Neural cell (in vitro differentiated cells): ENCODE results near the gene MMP25. TPM values are rescaled to one million over a fixed set of nuclear protein-coding genes. Genes with fewer than 3 reads are reported as not detected.

Experiments
- H2AFZ ChIP-seq: fragments of 200-600, 300-800 bp; sonication (generic), shearing (Covaris generic); 2 replicates; pipeline ENCODE4 v1.6.0; 2014; ENCODE audit warnings: low read depth, mild to moderate bottlenecking, antibody characterized with exemption, low read length, moderate library complexity
- H3F3A ChIP-seq: fragments of 200-600 bp; shearing (Covaris generic); 2 replicates; pipeline ENCODE4 v1.6.1; 2016; ENCODE audit warnings: mild to moderate bottlenecking, moderate library complexity, mixed read lengths, antibody characterized with exemption, low read length; ENCODE audit not compliant: insufficient read depth, poor library complexity, severe bottlenecking
- H3K27ac ChIP-seq: fragments of 200-600, 300-800 bp; sonication (generic), shearing (Covaris generic); 2 replicates; pipeline ENCODE4 v1.5.1; 2014; ENCODE audit warnings: mild to moderate bottlenecking, low read length, moderate library complexity
- H3K27me3 ChIP-seq: fragments of 300-800, 200-600 bp; sonication (generic), shearing (Covaris generic); 2 replicates; pipeline ENCODE4 v1.6.0; 2014; ENCODE audit warnings: mild to moderate bottlenecking, low read depth, low read length, moderate library complexity; ENCODE audit not compliant: insufficient read depth
- H3K36me3 ChIP-seq: fragments of 300-800, 200-600 bp; sonication (generic), shearing (Covaris generic); 2 replicates; pipeline ENCODE4 v1.5.1; 2014; ENCODE audit warnings: mild to moderate bottlenecking, antibody characterized with exemption, low read length, moderate library complexity; ENCODE audit not compliant: insufficient read depth
- H3K4me2 ChIP-seq: fragments of 300-800, 200-600 bp; sonication (generic), shearing (Covaris generic); 2 replicates; pipeline ENCODE4 v1.6.0; 2014; ENCODE audit warnings: mild to moderate bottlenecking, low read length
- H3K4me3 ChIP-seq: fragments of 300-800, 200-600 bp; sonication (generic), shearing (Covaris generic); 2 replicates; pipeline ENCODE4 v1.5.1; 2014; ENCODE audit warnings: mild to moderate bottlenecking, low read length, moderate library complexity
- H3K79me2 ChIP-seq: fragments of 200-600 bp; shearing (Covaris generic); replicated peaks from 2 replicates; pipeline ENCODE4 v1.6.0; 2014; ENCODE audit warnings: mild to moderate bottlenecking, low read length, moderate library complexity; ENCODE audit not compliant: insufficient read depth
- H3K9ac ChIP-seq: fragments of 300-800, 200-600 bp; sonication (generic), shearing (Covaris generic); 2 replicates; pipeline ENCODE4 v1.6.1; 2016; ENCODE audit warnings: mild to moderate bottlenecking, low read length, mixed read lengths
- H3K9me2 ChIP-seq: fragments of 200-600 bp; shearing (Covaris generic); 2 replicates; pipeline ENCODE4 v1.6.1; 2016; ENCODE audit warnings: mild to moderate bottlenecking, low read length, mixed read lengths; ENCODE audit not compliant: insufficient read depth
- H3K9me3 ChIP-seq: fragments of 200-600, 300-800 bp; sonication (generic), shearing (Covaris generic); 2 replicates; pipeline ENCODE4 v1.6.1; 2016; ENCODE audit warnings: mild to moderate bottlenecking, mixed run types, low read length, moderate library complexity, mixed read lengths
- H4K20me1 ChIP-seq: fragments of 200-600 bp; shearing (Covaris generic); 2 replicates; pipeline ENCODE4 v1.6.1; 2016; ENCODE audit warnings: mild to moderate bottlenecking, mixed run types; ENCODE audit not compliant: insufficient read depth
- EP300 ChIP-seq: fragments of 450-650 bp; conservative IDR thresholded peaks from 2 replicates; pipeline ENCODE4 v1.6.1; 2014; ENCODE audit warnings: antibody characterized with exemption, mild to moderate bottlenecking, moderate library complexity; ENCODE audit not compliant: poor library complexity, severe bottlenecking
- EZH2 ChIP-seq: fragments of 200-600, 300-800 bp; shearing (Covaris generic), sonication (generic); IDR thresholded peaks from 2 replicates; pipeline ENCODE4 v1.6.1; 2014; ENCODE audit warnings: antibody characterized with exemption, low read length, borderline replicate concordance, mild to moderate bottlenecking; ENCODE audit not compliant: insufficient read depth, poor library complexity, severe bottlenecking
- MXI1 ChIP-seq: fragments of 450-650 bp; conservative IDR thresholded peaks from 2 replicates; pipeline ENCODE4 v1.6.1; 2014; ENCODE audit warnings: antibody characterized with exemption, mild to moderate bottlenecking; ENCODE audit not compliant: poor library complexity, severe bottlenecking
- POLR2AphosphoS5 ChIP-seq: IDR thresholded peaks from 2 replicates; pipeline ENCODE4 v1.6.1; 2012
- RAD21 ChIP-seq: fragments of 450-650 bp; conservative IDR thresholded peaks from 2 replicates; pipeline ENCODE4 v1.6.1; 2014; ENCODE audit warnings: antibody characterized with exemption, mild to moderate bottlenecking, moderate library complexity
- SMC3 ChIP-seq: fragments of 450-650 bp; conservative IDR thresholded peaks from 2 replicates; pipeline ENCODE4 v1.6.1; 2014; ENCODE audit warnings: antibody characterized with exemption, mild to moderate bottlenecking, moderate library complexity; ENCODE audit not compliant: poor library complexity
- TAF1 ChIP-seq: IDR thresholded peaks from 2 replicates; pipeline ENCODE4 v1.6.1; 2012; ENCODE audit warnings: low read depth
- polyA plus RNA-seq: library from polyadenylated mRNA; depleted of rRNA; stranded (reverse); fragments of >200 nt; gene quantifications from 2 replicates; pipeline ENCODE4 v1.2.3, GENCODE V29; 2014
- TF ChIP-seq, protein P1 (sequence below): IDR thresholded peaks from 2 replicates; pipeline ENCODE4 v1.6.1; 2012; ENCODE audit warnings: borderline replicate concordance
- TF ChIP-seq, protein P2 (sequence below): fragments of 450-650 bp; IDR thresholded peaks from 2 replicates; pipeline ENCODE4 v1.5.1; 2014; ENCODE audit warnings: antibody characterized with exemption, mild to moderate bottlenecking, moderate library complexity; ENCODE audit not compliant: poor library complexity, severe bottlenecking

Gene MMP25
- polyA plus RNA-seq, 1 donor from 2014 or later, result not detected

DNA sequence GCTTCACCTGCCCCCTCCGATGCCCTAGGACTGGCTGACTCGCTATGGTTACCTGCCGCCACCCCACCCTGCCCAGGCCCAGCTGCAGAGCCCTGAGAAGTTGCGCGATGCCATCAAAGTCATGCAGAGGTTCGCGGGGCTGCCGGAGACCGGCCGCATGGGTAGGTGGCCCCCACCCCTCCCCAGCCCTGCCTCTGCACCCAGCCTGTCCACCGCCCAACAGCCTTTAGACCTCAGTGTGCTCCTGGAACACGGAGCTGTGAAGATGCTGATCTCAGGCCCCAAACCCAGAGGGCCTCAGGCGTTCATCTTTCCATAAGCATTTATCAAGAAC, 993 bp downstream of the MMP25 start:
- no peaks in the 10 kb centered on the region for H3K9me2 ChIP-seq
- H3K9ac ChIP-seq, result no peak overlapping the region
- no peaks in the 10 kb centered on the region for H4K20me1 ChIP-seq
- H3K27ac ChIP-seq, result no peak overlapping the region
- H3F3A ChIP-seq, result no peaks in the 10 kb centered on the region
- peaks cover 73% of the 10 kb centered on the region for H3K27me3 ChIP-seq
- no peak overlapping the region for H2AFZ ChIP-seq
- no peak overlapping the region for H3K4me2 ChIP-seq
- H3K79me2 ChIP-seq, result no peaks in the 10 kb centered on the region
- H3K9me3 ChIP-seq, result no peaks in the 10 kb centered on the region
- no peaks in the 10 kb centered on the region for H3K36me3 ChIP-seq
- TF ChIP-seq POLR2AphosphoS5, result no peak
- H3K4me3 ChIP-seq, result no peak overlapping the region

DNA sequence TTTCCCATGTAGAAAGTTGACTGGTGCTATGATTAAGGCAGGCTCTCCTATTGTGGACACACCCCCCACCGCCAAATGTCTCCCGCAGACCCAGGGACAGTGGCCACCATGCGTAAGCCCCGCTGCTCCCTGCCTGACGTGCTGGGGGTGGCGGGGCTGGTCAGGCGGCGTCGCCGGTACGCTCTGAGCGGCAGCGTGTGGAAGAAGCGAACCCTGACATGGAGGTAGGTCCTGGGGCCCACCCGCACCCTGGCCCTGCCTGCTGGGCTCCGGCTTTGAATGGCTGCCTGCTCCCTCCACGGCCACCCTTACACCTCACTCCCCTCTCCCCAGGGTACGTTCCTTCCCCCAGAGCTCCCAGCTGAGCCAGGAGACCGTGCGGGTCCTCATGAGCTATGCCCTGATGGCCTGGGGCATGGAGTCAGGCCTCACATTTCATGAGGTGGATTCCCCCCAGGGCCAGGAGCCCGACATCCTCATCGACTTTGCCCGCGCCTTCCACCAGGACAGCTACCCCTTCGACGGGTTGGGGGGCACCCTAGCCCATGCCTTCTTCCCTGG, 3.6 kb downstream of the MMP25 start:
- no peaks in the 10 kb centered on the region for H3K9me3 ChIP-seq
- no peak overlapping the region for H3K4me2 ChIP-seq
- H3F3A ChIP-seq, result no peaks in the 10 kb centered on the region
- no peak overlapping the region for H2AFZ ChIP-seq
- no peaks in the 10 kb centered on the region for H3K36me3 ChIP-seq
- H3K9me2 ChIP-seq, result no peaks in the 10 kb centered on the region
- H3K27ac ChIP-seq, result no peak overlapping the region
- H3K9ac ChIP-seq, result no peak overlapping the region
- no peaks in the 10 kb centered on the region for H3K79me2 ChIP-seq
- TF ChIP-seq RAD21 (no peak), EZH2 (no peak), MXI1 (no peak)
- peaks cover 47% of the 10 kb centered on the region for H3K27me3 ChIP-seq
- H3K4me3 ChIP-seq, result no peak overlapping the region
- H4K20me1 ChIP-seq, result no peaks in the 10 kb centered on the region

DNA sequence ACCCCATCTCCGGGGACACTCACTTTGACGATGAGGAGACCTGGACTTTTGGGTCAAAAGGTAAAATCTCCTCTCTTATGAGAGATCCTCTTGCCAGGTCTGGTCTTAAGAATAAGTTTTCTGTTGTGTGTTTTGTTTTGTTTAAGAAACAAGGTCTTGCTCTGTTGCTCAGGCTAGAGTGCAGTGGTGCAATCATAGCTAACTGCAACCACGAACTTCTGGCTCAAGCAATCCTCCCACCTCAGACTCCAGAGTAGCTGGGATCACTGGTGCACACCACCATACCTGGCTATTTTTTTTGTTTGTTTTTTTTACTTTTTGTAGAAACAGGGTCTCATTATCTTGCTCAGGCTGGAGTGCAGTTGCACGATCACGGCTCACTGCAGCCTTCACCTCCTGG, 4.1 kb downstream of the MMP25 start:
- Histone ChIP-seq H3K9ac (no peak overlapping the region), H3K36me3 (no peaks in the 10 kb centered on the region), H3K27me3 (peaks cover 42% of the 10 kb centered on the region), H3K79me2 (no peaks in the 10 kb centered on the region), H2AFZ (no peak overlapping the region), H3K27ac (no peak overlapping the region), H3F3A (no peaks in the 10 kb centered on the region), H3K9me2 (no peaks in the 10 kb centered on the region), H3K9me3 (no peaks in the 10 kb centered on the region), H4K20me1 (no peaks in the 10 kb centered on the region), H3K4me2 (no peak overlapping the region), H3K4me3 (no peak overlapping the region)
- TF ChIP-seq RAD21 (no peak), MXI1 (no peak), EP300 (no peak), EZH2 (no peak), SMC3 (no peak), POLR2AphosphoS5 (no peak), TAF1 (no peak)
- TF ChIP-seq, protein P1, sequence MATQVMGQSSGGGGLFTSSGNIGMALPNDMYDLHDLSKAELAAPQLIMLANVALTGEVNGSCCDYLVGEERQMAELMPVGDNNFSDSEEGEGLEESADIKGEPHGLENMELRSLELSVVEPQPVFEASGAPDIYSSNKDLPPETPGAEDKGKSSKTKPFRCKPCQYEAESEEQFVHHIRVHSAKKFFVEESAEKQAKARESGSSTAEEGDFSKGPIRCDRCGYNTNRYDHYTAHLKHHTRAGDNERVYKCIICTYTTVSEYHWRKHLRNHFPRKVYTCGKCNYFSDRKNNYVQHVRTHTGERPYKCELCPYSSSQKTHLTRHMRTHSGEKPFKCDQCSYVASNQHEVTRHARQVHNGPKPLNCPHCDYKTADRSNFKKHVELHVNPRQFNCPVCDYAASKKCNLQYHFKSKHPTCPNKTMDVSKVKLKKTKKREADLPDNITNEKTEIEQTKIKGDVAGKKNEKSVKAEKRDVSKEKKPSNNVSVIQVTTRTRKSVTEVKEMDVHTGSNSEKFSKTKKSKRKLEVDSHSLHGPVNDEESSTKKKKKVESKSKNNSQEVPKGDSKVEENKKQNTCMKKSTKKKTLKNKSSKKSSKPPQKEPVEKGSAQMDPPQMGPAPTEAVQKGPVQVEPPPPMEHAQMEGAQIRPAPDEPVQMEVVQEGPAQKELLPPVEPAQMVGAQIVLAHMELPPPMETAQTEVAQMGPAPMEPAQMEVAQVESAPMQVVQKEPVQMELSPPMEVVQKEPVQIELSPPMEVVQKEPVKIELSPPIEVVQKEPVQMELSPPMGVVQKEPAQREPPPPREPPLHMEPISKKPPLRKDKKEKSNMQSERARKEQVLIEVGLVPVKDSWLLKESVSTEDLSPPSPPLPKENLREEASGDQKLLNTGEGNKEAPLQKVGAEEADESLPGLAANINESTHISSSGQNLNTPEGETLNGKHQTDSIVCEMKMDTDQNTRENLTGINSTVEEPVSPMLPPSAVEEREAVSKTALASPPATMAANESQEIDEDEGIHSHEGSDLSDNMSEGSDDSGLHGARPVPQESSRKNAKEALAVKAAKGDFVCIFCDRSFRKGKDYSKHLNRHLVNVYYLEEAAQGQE, result no peak
- TF ChIP-seq, protein P2, sequence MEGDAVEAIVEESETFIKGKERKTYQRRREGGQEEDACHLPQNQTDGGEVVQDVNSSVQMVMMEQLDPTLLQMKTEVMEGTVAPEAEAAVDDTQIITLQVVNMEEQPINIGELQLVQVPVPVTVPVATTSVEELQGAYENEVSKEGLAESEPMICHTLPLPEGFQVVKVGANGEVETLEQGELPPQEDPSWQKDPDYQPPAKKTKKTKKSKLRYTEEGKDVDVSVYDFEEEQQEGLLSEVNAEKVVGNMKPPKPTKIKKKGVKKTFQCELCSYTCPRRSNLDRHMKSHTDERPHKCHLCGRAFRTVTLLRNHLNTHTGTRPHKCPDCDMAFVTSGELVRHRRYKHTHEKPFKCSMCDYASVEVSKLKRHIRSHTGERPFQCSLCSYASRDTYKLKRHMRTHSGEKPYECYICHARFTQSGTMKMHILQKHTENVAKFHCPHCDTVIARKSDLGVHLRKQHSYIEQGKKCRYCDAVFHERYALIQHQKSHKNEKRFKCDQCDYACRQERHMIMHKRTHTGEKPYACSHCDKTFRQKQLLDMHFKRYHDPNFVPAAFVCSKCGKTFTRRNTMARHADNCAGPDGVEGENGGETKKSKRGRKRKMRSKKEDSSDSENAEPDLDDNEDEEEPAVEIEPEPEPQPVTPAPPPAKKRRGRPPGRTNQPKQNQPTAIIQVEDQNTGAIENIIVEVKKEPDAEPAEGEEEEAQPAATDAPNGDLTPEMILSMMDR, result no peak
